ENCODE data around the gene TRAK1.

TRAK1 gene

GRCh38 chr3:42204867-42205599, 113.9 kb downstream of the TRAK1 start:
- Mint-ChIP-seq H3K27ac (no peak overlapping the region), H3K9me3 (no peaks in the 10 kb centered on the region), H3K36me3 (peaks cover 30% of the 10 kb centered on the region), H3K4me1 (no peaks in the 10 kb centered on the region), H3K27me3 (no peaks in the 10 kb centered on the region), H3K4me3 (no peak overlapping the region)
- no peak for DNase-seq
- CTCF ChIA-PET: interaction anchor here (1.0 to 1.5 kb wide), 3 partner anchors 14 to 42 kb away, joined by 3 to 10 read pairs (median 5); no protein-coding TSS in a partner anchor

DNA sequence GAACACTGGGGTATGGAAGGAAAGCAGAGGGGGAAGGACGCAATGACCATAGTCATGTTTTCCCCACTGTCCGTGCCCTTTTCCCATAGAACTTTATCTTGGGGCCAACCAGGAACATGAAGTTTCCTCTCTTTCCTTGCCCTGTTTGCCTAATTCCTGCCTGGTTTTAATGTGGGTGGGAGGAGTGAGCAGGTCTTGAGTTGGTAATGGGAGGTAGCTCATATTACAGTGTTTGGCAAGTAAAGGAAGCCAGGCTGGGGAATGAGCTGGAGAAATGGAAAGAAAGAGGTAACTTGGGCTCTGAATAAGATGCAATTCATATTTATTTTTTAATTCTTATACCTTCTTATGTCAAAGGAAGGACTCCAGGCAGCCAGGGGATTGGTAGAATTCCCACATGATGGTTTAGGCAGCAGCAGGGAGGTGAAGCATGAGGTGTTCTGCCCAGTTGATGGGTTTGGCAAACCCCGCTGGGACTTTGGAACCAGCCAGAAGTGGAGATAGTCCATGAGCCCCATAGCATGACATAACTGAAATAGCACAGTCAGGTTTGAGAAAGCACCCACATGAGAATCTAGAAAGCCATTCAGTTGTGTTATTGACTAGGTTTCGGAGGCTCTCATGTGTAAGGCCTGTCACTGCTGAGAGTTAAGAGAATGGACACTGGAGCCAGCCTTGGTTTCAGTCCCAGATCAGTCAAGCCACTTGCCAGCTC, 114.8 kb downstream of the TRAK1 start:
- peaks cover 37% of the 10 kb centered on the region for H3K36me3 Mint-ChIP-seq
- no peak overlapping the region for H3K27ac Mint-ChIP-seq
- CTCF ChIA-PET: interaction anchor here (1.4 to 1.5 kb wide), 2 partner anchors 14 to 16 kb away, joined by 5 to 10 read pairs; no protein-coding TSS in a partner anchor

GRCh38 chr3:42209917-42210316, 118.8 kb downstream of the TRAK1 start:
- no peaks in the 10 kb centered on the region for H3K9me3 Mint-ChIP-seq
- peaks cover 30% of the 10 kb centered on the region for H3K4me1 Mint-ChIP-seq
- DNase-seq: no peak
- CTCF ChIA-PET: interaction anchor here (0.6 to 2.2 kb wide), 4 partner anchors 14 to 1715 kb away, joined by 3 to 7 read pairs (median 4); no protein-coding TSS in a partner anchor
- no peak overlapping the region for H3K4me3 Mint-ChIP-seq
- peak overlapping the region; percentile 67 for H3K27ac Mint-ChIP-seq
- no peaks in the 10 kb centered on the region for H3K27me3 Mint-ChIP-seq
- peaks cover 43% of the 10 kb centered on the region for H3K36me3 Mint-ChIP-seq

More for the DNA sequence above, 114.8 kb downstream of the TRAK1 start:
- H3K4me3 Mint-ChIP-seq: no peak overlapping the region
- no peaks in the 10 kb centered on the region for H3K4me1 Mint-ChIP-seq
- no peak for DNase-seq
- H3K27me3 Mint-ChIP-seq: no peaks in the 10 kb centered on the region
- no peaks in the 10 kb centered on the region for H3K9me3 Mint-ChIP-seq

DNA sequence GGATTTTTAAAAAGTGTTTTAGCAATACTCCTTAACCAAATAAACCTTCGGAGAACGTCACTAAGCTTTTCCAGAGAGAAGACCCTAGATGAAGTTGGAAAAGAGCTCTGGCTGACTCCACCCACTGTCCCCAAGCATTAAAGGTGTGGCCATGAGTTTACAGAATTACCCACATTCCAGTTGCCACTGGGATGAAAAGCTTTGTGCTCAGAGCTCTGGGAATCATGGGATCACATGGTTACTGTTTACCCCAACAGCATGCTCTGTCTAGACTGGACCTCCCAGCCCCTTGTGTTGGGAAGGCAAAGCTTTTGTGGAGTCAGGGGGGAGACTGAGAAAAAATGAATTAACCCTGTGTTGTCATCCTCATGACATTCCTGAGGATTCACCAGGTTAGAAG, 119.6 kb downstream of the TRAK1 start:
- no peak overlapping the region for H3K4me3 Mint-ChIP-seq
- H3K9me3 Mint-ChIP-seq: no peaks in the 10 kb centered on the region
- H3K36me3 Mint-ChIP-seq: peaks cover 42% of the 10 kb centered on the region
- H3K27me3 Mint-ChIP-seq: no peaks in the 10 kb centered on the region
- DNase-seq: no peak
- H3K27ac Mint-ChIP-seq: no peak overlapping the region
- CTCF ChIA-PET: interaction anchor here (1.5 to 2.2 kb wide), 2 partner anchors 20 to 93 kb away, joined by 5 to 7 read pairs; no protein-coding TSS in a partner anchor
- H3K4me1 Mint-ChIP-seq: peaks cover 38% of the 10 kb centered on the region

- DNase-seq: peak; percentile 50
- Mint-ChIP-seq H3K27me3 (no peaks in the 10 kb centered on the region), H3K9me3 (no peaks in the 10 kb centered on the region), H3K4me1 (peaks cover 62% of the 10 kb centered on the region), H3K36me3 (peaks cover 42% of the 10 kb centered on the region), H3K27ac (peak overlapping the region; percentile 82), H3K4me3 (peak overlapping the region; percentile 19)
- CTCF ChIA-PET: interaction anchor here (1.3 to 1.5 kb wide), 3 partner anchors 22 to 94 kb away, joined by 3 to 6 read pairs (median 4); no protein-coding TSS in a partner anchor
Observed at GRCh38 chr3:42213417-42213816, 122.3 kb downstream of the TRAK1 start.

DNA sequence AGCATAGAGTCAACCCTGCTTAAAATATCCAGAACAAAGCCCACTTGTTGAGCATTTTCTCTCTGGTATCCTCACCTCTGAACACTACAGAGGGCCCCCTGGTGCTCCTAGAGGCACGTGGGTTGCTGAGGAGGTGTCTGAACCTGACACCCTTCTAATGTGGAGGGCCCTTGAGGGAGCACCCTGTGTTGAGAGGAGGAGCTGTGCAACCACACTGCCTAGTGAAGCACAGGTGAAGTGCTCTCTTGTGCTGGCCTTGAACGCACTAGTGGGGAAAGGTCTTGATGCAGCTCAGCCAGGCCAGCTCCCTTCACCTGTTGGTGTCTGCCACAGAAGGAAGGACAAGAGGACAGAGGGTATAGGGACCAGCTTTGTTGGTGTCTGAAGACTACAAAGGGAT, 122.9 kb downstream of the TRAK1 start:
- peaks cover 68% of the 10 kb centered on the region for H3K4me1 Mint-ChIP-seq
- peak; percentile 29 for DNase-seq
- H3K27ac Mint-ChIP-seq: peak overlapping the region; percentile 82
- H3K9me3 Mint-ChIP-seq: no peaks in the 10 kb centered on the region
- CTCF ChIA-PET: interaction anchor here (1.1 to 1.9 kb wide), 4 partner anchors 16 to 95 kb away, joined by 3 to 10 read pairs (median 4); no protein-coding TSS in a partner anchor
- no peaks in the 10 kb centered on the region for H3K27me3 Mint-ChIP-seq
- no peak overlapping the region for H3K4me3 Mint-ChIP-seq
- H3K36me3 Mint-ChIP-seq: peaks cover 40% of the 10 kb centered on the region

DNA sequence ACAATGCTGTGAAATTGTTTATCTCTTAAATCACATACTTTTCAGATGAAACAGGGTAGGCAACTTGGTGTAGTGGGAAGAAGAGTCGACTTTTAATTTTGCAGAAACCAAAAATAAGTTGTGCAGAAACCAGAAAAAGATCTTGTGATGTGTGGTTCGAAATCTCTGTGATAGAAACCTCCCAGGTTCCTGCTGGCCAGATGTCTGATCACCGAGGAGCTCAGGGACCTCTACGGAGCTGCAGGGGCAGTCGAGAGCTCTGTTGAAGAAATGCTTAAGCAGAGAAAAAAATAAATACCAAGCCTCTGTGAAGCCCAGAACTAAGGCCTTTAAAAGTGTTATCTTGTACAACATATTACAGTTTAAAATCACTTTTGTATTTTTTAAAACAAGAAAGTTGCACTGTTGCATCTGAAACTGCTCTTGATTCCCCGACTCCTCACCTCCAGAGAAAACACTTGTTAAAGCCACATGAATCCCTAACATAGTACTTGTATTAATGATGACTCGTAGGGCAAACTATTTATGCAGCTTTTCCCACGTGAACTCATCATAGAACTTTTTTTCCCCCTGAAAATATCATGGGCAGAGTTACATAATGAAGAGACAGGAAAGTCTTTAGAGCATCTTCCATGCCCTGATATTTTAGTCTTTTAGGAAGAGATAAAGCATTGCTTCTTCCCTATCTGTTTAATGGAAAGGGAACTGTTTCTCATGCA, 123.6 kb downstream of the TRAK1 start:
- no peak overlapping the region for H3K4me3 Mint-ChIP-seq
- peaks cover 36% of the 10 kb centered on the region for H3K36me3 Mint-ChIP-seq
- CTCF ChIA-PET: interaction anchor here (1.1 to 1.9 kb wide), 4 partner anchors 15 to 95 kb away, joined by 3 to 10 read pairs (median 3); no protein-coding TSS in a partner anchor
- no peaks in the 10 kb centered on the region for H3K9me3 Mint-ChIP-seq
- peak overlapping the region; percentile 82 for H3K27ac Mint-ChIP-seq
- peaks cover 68% of the 10 kb centered on the region for H3K4me1 Mint-ChIP-seq
- H3K27me3 Mint-ChIP-seq: no peaks in the 10 kb centered on the region
- no peak for DNase-seq

- Mint-ChIP-seq H3K36me3 (peaks cover 32% of the 10 kb centered on the region), H3K9me3 (no peaks in the 10 kb centered on the region), H3K27me3 (no peaks in the 10 kb centered on the region), H3K4me1 (peaks cover 71% of the 10 kb centered on the region), H3K4me3 (peak overlapping the region; percentile 19), H3K27ac (peak overlapping the region; percentile 86)
- peak; percentile 27 for DNase-seq
- CTCF ChIA-PET: interaction anchor here (0.6 to 1.3 kb wide), 2 partner anchors 25 to 31 kb away, joined by 3 to 6 read pairs; no protein-coding TSS in a partner anchor
Observed at GRCh38 chr3:42216302-42216701, 125.1 kb downstream of the TRAK1 start.

DNA sequence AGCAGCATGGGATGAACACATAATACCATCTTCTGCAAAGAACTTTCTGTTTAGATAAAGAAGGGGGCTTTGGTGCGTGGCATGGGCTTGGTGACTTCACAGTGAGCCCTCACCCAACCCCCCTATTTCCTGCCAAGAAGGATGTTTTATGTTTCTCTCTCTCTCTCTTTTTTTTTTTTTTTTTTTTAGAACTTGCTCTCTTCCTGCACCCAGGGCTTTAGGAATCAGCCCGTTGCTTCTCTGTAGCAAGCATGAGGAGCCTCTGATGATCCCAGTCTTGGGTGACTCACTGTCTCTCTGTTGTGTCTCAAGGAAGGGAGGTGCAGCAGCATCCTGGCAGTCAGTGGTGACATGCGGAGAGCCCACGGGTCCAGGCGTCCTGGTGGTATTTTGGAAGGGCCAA, 125.8 kb downstream of the TRAK1 start:
- peak overlapping the region; percentile 86 for H3K27ac Mint-ChIP-seq
- DNase-seq: peak; percentile 61

GRCh38 chr3:42220436-42221121, 129.4 kb downstream of the TRAK1 start:
- CTCF ChIA-PET: no interaction called here

More for the DNA sequence above, 125.8 kb downstream of the TRAK1 start:
- Mint-ChIP-seq H3K27me3 (no peaks in the 10 kb centered on the region), H3K36me3 (peaks cover 29% of the 10 kb centered on the region), H3K9me3 (no peaks in the 10 kb centered on the region), H3K4me3 (peak overlapping the region; percentile 27), H3K4me1 (peaks cover 68% of the 10 kb centered on the region)
- CTCF ChIA-PET: interaction anchor here (0.6 to 1.3 kb wide), 2 partner anchors 26 to 30 kb away, joined by 3 to 6 read pairs; no protein-coding TSS in a partner anchor

DNA sequence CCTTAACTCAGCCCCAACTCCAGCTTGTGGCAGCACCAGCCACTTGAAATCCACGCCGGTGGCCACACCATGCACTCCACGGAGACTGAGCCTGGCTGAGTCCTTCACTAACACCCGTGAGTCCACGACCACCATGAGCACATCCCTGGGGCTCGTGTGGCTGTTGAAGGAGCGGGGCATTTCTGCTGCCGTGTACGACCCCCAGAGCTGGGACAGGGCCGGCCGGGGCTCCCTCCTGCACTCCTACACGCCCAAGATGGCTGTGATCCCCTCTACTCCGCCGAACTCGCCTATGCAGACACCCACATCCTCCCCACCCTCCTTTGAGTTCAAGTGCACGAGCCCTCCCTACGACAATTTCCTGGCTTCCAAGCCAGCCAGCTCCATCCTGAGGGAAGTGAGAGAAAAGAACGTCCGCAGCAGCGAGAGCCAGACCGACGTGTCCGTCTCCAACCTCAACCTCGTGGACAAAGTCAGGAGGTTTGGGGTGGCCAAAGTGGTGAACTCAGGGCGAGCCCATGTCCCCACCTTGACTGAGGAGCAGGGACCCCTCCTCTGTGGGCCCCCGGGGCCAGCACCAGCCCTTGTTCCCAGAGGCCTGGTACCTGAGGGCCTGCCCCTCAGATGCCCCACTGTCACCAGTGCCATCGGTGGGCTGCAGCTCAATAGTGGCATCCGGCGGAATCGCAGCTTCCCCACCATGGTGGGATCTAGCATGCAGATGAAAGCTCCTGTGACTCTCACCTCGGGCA, 132.0 kb downstream of the TRAK1 start:
- H3K4me1 Mint-ChIP-seq: peaks cover 15% of the 10 kb centered on the region
- H3K36me3 Mint-ChIP-seq: peaks cover 29% of the 10 kb centered on the region
- H3K27ac Mint-ChIP-seq: no peak overlapping the region
- H3K27me3 Mint-ChIP-seq: no peaks in the 10 kb centered on the region
- no peaks in the 10 kb centered on the region for H3K9me3 Mint-ChIP-seq
- no peak overlapping the region for H3K4me3 Mint-ChIP-seq
- no peak for DNase-seq
- CTCF ChIA-PET: interaction anchor here (0.7 to 1.1 kb wide), 2 partner anchors 24 to 123 kb away, joined by 3 to 4 read pairs; no protein-coding TSS in a partner anchor

More at GRCh38 chr3:42220436-42221121, 129.4 kb downstream of the TRAK1 start:
- H3K27ac Mint-ChIP-seq: no peak overlapping the region
- no peaks in the 10 kb centered on the region for H3K27me3 Mint-ChIP-seq
- no peak for DNase-seq
- no peaks in the 10 kb centered on the region for H3K9me3 Mint-ChIP-seq
- H3K4me3 Mint-ChIP-seq: no peak overlapping the region
- H3K36me3 Mint-ChIP-seq: peaks cover 32% of the 10 kb centered on the region
- H3K4me1 Mint-ChIP-seq: peaks cover 35% of the 10 kb centered on the region

DNA sequence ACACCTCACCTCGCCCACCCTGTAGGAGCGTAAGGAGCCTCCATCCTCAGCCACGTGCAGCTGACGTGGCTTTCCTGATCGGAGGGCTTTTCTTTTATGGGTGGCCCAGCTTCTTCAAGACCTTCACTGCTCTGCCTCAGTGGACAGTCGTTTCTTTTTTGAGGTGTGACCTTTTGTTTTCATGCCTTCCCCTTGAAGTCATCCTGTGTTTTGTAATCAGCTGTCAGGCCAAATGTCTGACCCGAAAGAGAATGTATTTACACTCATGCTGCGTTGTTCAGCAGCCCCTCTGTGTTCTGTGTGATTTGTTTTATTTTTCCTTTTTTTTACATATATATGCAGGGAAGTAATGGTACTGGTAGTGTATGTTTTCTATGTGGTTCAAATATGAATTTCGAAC, 133.0 kb downstream of the TRAK1 start:
- no peak for DNase-seq
- peaks cover 9% of the 10 kb centered on the region for H3K4me1 Mint-ChIP-seq
- CTCF ChIA-PET: interaction anchor here (0.8 kb wide), 1 partner anchor 14 kb away, joined by 3 read pairs; no protein-coding TSS in a partner anchor
- no peak overlapping the region for H3K4me3 Mint-ChIP-seq
- H3K27me3 Mint-ChIP-seq: peaks cover 5% of the 10 kb centered on the region
- peaks cover 25% of the 10 kb centered on the region for H3K36me3 Mint-ChIP-seq
- no peak overlapping the region for H3K27ac Mint-ChIP-seq
- no peaks in the 10 kb centered on the region for H3K9me3 Mint-ChIP-seq

All from activated naive CD4-positive, alpha-beta T cell treated with anti-CD3 and anti-CD28 coated beads, Interleukin-2, amount 10 ng/mL, durations not matched to agents 7 days and 5 days (primary cell).